ENCODE measurements around the gene AMN1.
"Not testable (repeated sequence)": the region's sequence is repeated elsewhere in the genome, so short reads cannot be mapped to it uniquely, and the experiment has no call there.

- TF ChIP-seq POLR2A, CTCF (IDR thresholded peaks at IDR 0.05): not testable (repeated sequence)
Observed at GRCh38 chr12:31718542-31719198, 10.2 kb downstream of the AMN1 start.
